ENCODE data around the gene BTBD9. TPM values are rescaled to one million over a fixed set of nuclear protein-coding genes. Genes with fewer than 3 reads are reported as not detected.
A peak's percentile ranks its signal among the peaks of the same experiment; 100 is the strongest.

The BTBD9 gene
- total RNA-seq, 1 experiment from 2014 or later, result 8.9 TPM

GRCh38 chr6:38187811-38188590 is 451.7 kb downstream of the BTBD9 start:
- H3K4me1 ChIP-seq (ENCODE audit: insufficient read depth, low read length), result peaks cover 9% of the 10 kb centered on the region; the same call in 1 of the 2 replicates
- no peaks in the 10 kb centered on the region for H3K9me3 Mint-ChIP-seq
- H3K27ac ChIP-seq (ENCODE audit: insufficient read length, low read depth, low read length), result no peak overlapping the region
- WGBS (ENCODE audit: extremely low coverage, insufficient read length, low lambda C conversion rate), result no CpG with 5 or more reads among the region's 20 CpGs
- H3K14ac ChIP-seq (ENCODE audit: insufficient read depth, low read length), result no peak overlapping the region
- H2AFZ ChIP-seq (ENCODE audit: low read length), result no peak overlapping the region
- H3K23ac ChIP-seq (ENCODE audit: insufficient read length, low read depth, low read length), result no peak overlapping the region
- H3K27ac Mint-ChIP-seq, result no peak overlapping the region
- H3K56ac ChIP-seq (ENCODE audit: insufficient read length, low read depth, low read length), result no peak overlapping the region
- H3K4me1 Mint-ChIP-seq, result peaks cover 39 to 41% of the 10 kb centered on the region in 2 experiments
- TF ChIP-seq CTCF (conservative IDR thresholded peaks at IDR 0.05), result no peak
- H2BK5ac ChIP-seq (ENCODE audit: insufficient read length, low read length), result no peak overlapping the region
- H3T11ph ChIP-seq (ENCODE audit: low read length), result no peak overlapping the region
- no peak overlapping the region for H2AK5ac ChIP-seq (ENCODE audit: insufficient read length, low read length)
- H4K5ac ChIP-seq (ENCODE audit: insufficient read length, low read depth, low read length), result no peak overlapping the region
- H4K8ac ChIP-seq (replicated peaks; ENCODE audit: insufficient read length, low read depth, low read length), result no peak overlapping the region
- no peak overlapping the region for H2BK12ac ChIP-seq (ENCODE audit: insufficient read length, low read depth, low read length)
- peak; percentile 25 for DNase-seq
- no peaks in the 10 kb centered on the region for H3K79me1 ChIP-seq (ENCODE audit: insufficient read depth, low read depth, low read length, poor library complexity, severe bottlenecking)
- no peak overlapping the region for H3K4me3 Mint-ChIP-seq
- no peaks in the 10 kb centered on the region; the same call in 1 of the 2 replicates for H3K27me3 Mint-ChIP-seq (ENCODE audit: low read depth)
- no peak overlapping the region for H3K4me2 ChIP-seq (ENCODE audit: insufficient read depth, insufficient read length, low read length)
- no peaks in the 10 kb centered on the region for H3K23me2 ChIP-seq (ENCODE audit: insufficient read length, low read depth, low read length, poor library complexity, severe bottlenecking)
- no peaks in the 10 kb centered on the region for H3K79me2 ChIP-seq (ENCODE audit: insufficient read depth, low read length)
- H2BK20ac ChIP-seq (ENCODE audit: low read depth, low read length, poor library complexity, severe bottlenecking), result no peak overlapping the region
- H3K4ac ChIP-seq (ENCODE audit: low read depth, low read length), result no peak overlapping the region
- no peak overlapping the region for H2BK15ac ChIP-seq (ENCODE audit: low read depth, low read length)
- no peak overlapping the region for H2BK120ac ChIP-seq (ENCODE audit: low read depth, low read length, poor library complexity, severe bottlenecking)
- H3K27me3 ChIP-seq (ENCODE audit: insufficient read depth, low read length), result no peaks in the 10 kb centered on the region
- no peaks in the 10 kb centered on the region for H4K20me1 ChIP-seq (ENCODE audit: control insufficient read depth, insufficient read depth, insufficient read length)
- H3K9me3 ChIP-seq (ENCODE audit: control insufficient read depth, low read depth, low read length), result no peaks in the 10 kb centered on the region
- no peak overlapping the region for H4K91ac ChIP-seq (ENCODE audit: insufficient read length, low read depth, low read length)
- no peak overlapping the region for H3K9ac ChIP-seq (ENCODE audit: extremely low read depth, insufficient read length, low read length)
- no peaks in the 10 kb centered on the region for H3K36me3 Mint-ChIP-seq (ENCODE audit: insufficient read depth in 1 of 3, low read depth in 3 of 3)
- H3K18ac ChIP-seq (ENCODE audit: insufficient read length, low read depth, low read length), result no peak overlapping the region

Measured in H9 (cell line).